ENCODE data around the gene R3HDM1. TPM values are rescaled to one million over a fixed set of nuclear protein-coding genes. Genes with fewer than 3 reads are reported as not detected.

The R3HDM1 gene
- polyA plus RNA-seq, 1 donor from 2014 or later: 30.3 TPM

DNA sequence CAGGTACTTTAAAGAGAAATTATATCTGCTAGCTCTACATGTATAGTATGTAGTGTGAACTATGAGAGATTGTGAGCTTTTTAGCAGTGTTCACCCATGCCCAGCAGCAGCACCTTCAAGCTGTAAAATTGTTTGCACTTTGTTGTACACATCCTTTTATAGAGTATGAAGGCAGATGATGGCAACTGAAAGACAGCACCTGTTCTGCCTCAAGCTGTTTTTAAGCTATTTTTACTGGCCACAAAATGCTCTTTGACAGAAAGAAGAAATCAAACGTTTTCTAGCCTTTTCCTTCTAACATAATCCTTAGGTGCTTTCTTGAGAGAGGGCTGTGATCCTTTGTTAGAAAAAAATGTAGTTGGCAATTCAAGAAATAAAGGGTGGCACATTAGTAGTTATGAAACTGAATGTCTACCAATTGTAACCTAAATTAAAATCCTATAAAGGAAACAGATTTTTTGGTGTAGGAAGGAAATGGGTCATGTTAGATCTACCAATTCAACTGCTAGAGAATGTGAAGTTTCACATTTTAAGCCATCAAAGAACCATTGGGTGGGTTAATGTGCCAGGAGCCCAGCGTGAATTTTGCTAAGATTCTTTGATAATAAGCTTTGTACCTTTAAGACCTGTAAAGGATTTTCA lies 59.5 kb downstream of the R3HDM1 start:
- H2AFZ ChIP-seq (ENCODE audit: low read depth, low read length): no peak overlapping the region
- no peak overlapping the region for H3K27ac ChIP-seq (ENCODE audit: low read length)
- no peaks in the 10 kb centered on the region for H3K9me3 ChIP-seq (ENCODE audit: low read length)
- peak overlapping the region; percentile 12 for H3K4me3 ChIP-seq (ENCODE audit: low read length)
- no peaks in the 10 kb centered on the region for H3F3A ChIP-seq (ENCODE audit: insufficient read depth, low read length, poor library complexity, severe bottlenecking)
- no peaks in the 10 kb centered on the region for H4K20me1 ChIP-seq (ENCODE audit: insufficient read depth)
- no peak overlapping the region for H3K4me2 ChIP-seq (ENCODE audit: low read length)
- no peaks in the 10 kb centered on the region for H3K36me3 ChIP-seq (ENCODE audit: insufficient read depth, low read length)
- no peaks in the 10 kb centered on the region for H3K27me3 ChIP-seq (ENCODE audit: insufficient read depth, low read depth, low read length)
- H3K79me2 ChIP-seq (replicated peaks; ENCODE audit: insufficient read depth, low read length): peaks cover 16% of the 10 kb centered on the region
- no peak for TF ChIP-seq EP300 (conservative IDR thresholded peaks at IDR 0.05; ENCODE audit: poor library complexity, severe bottlenecking)
- TF ChIP-seq SMC3 (conservative IDR thresholded peaks at IDR 0.05; ENCODE audit: poor library complexity): no peak
- TF ChIP-seq, protein P1, sequence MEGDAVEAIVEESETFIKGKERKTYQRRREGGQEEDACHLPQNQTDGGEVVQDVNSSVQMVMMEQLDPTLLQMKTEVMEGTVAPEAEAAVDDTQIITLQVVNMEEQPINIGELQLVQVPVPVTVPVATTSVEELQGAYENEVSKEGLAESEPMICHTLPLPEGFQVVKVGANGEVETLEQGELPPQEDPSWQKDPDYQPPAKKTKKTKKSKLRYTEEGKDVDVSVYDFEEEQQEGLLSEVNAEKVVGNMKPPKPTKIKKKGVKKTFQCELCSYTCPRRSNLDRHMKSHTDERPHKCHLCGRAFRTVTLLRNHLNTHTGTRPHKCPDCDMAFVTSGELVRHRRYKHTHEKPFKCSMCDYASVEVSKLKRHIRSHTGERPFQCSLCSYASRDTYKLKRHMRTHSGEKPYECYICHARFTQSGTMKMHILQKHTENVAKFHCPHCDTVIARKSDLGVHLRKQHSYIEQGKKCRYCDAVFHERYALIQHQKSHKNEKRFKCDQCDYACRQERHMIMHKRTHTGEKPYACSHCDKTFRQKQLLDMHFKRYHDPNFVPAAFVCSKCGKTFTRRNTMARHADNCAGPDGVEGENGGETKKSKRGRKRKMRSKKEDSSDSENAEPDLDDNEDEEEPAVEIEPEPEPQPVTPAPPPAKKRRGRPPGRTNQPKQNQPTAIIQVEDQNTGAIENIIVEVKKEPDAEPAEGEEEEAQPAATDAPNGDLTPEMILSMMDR (IDR thresholded peaks at IDR 0.05; ENCODE audit: poor library complexity, severe bottlenecking): no peak
- no peak for TF ChIP-seq RAD21 (conservative IDR thresholded peaks at IDR 0.05)
- H3K9ac ChIP-seq (ENCODE audit: low read length): no peak overlapping the region
- H3K9me2 ChIP-seq (ENCODE audit: insufficient read depth, low read length): no peaks in the 10 kb centered on the region

DNA sequence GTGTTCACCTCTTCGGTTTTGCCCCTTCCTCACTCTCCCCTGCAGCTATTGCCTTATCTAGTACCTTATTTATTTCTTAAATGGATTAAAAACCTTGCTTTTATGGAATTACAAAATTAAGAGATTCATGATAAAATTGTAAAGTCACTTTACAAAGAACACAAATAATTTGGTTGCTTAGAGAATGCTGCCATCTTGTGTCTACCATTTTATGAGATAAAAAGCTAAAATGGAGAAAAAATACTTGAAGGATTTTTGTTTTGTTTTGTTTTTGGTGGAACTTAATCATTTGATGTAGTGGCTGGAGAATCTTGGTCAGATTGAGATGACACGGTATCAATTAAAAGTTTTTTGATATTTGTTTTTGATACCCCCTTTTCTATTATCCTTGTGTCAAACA lies 69.6 kb downstream of the R3HDM1 start:
- no peak overlapping the region for H3K4me3 ChIP-seq (ENCODE audit: low read length)
- no peaks in the 10 kb centered on the region for H3K9me3 ChIP-seq (ENCODE audit: low read length)
- no peaks in the 10 kb centered on the region for H4K20me1 ChIP-seq (ENCODE audit: insufficient read depth)
- TF ChIP-seq POLR2AphosphoS5 (IDR thresholded peaks at IDR 0.05) (no peak), TAF1 (IDR thresholded peaks at IDR 0.05; ENCODE audit: low read depth) (no peak), EP300 (conservative IDR thresholded peaks at IDR 0.05; ENCODE audit: poor library complexity, severe bottlenecking) (no peak), SMC3 (conservative IDR thresholded peaks at IDR 0.05; ENCODE audit: poor library complexity) (peak; percentile 60), MXI1 (conservative IDR thresholded peaks at IDR 0.05; ENCODE audit: poor library complexity, severe bottlenecking) (no peak), RAD21 (conservative IDR thresholded peaks at IDR 0.05) (peak; percentile 56), EZH2 (IDR thresholded peaks at IDR 0.05; ENCODE audit: borderline replicate concordance, insufficient read depth, low read length, poor library complexity, severe bottlenecking) (no peak)
- TF ChIP-seq, protein P1 (IDR thresholded peaks at IDR 0.05; ENCODE audit: poor library complexity, severe bottlenecking): peak; percentile 51
- TF ChIP-seq, protein P2, sequence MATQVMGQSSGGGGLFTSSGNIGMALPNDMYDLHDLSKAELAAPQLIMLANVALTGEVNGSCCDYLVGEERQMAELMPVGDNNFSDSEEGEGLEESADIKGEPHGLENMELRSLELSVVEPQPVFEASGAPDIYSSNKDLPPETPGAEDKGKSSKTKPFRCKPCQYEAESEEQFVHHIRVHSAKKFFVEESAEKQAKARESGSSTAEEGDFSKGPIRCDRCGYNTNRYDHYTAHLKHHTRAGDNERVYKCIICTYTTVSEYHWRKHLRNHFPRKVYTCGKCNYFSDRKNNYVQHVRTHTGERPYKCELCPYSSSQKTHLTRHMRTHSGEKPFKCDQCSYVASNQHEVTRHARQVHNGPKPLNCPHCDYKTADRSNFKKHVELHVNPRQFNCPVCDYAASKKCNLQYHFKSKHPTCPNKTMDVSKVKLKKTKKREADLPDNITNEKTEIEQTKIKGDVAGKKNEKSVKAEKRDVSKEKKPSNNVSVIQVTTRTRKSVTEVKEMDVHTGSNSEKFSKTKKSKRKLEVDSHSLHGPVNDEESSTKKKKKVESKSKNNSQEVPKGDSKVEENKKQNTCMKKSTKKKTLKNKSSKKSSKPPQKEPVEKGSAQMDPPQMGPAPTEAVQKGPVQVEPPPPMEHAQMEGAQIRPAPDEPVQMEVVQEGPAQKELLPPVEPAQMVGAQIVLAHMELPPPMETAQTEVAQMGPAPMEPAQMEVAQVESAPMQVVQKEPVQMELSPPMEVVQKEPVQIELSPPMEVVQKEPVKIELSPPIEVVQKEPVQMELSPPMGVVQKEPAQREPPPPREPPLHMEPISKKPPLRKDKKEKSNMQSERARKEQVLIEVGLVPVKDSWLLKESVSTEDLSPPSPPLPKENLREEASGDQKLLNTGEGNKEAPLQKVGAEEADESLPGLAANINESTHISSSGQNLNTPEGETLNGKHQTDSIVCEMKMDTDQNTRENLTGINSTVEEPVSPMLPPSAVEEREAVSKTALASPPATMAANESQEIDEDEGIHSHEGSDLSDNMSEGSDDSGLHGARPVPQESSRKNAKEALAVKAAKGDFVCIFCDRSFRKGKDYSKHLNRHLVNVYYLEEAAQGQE (IDR thresholded peaks at IDR 0.05; ENCODE audit: borderline replicate concordance): no peak
- H2AFZ ChIP-seq (ENCODE audit: low read depth, low read length): no peak overlapping the region
- no peak overlapping the region for H3K27ac ChIP-seq (ENCODE audit: low read length)
- peaks cover 17% of the 10 kb centered on the region for H3K36me3 ChIP-seq (ENCODE audit: insufficient read depth, low read length)
- peaks cover 2% of the 10 kb centered on the region for H3K79me2 ChIP-seq (replicated peaks; ENCODE audit: insufficient read depth, low read length)
- H3K9ac ChIP-seq (ENCODE audit: low read length): no peak overlapping the region
- no peaks in the 10 kb centered on the region for H3K27me3 ChIP-seq (ENCODE audit: insufficient read depth, low read depth, low read length)
- H3K9me2 ChIP-seq (ENCODE audit: insufficient read depth, low read length): no peaks in the 10 kb centered on the region
- H3F3A ChIP-seq (ENCODE audit: insufficient read depth, low read length, poor library complexity, severe bottlenecking): no peaks in the 10 kb centered on the region
- H3K4me2 ChIP-seq (ENCODE audit: low read length): no peak overlapping the region
